ENCODE data around the gene RAB40C. TPM values are rescaled to one million over a fixed set of nuclear protein-coding genes. Genes with fewer than 3 reads are reported as not detected.
A peak's percentile ranks its signal among the peaks of the same experiment; 100 is the strongest.
"Not testable (repeated sequence)": the region's sequence is repeated elsewhere in the genome, so short reads cannot be mapped to it uniquely, and the experiment has no call there.

Gene RAB40C
- total RNA-seq, 2 experiments from 2014 or later = 8.9 to 9.6 TPM

DNA sequence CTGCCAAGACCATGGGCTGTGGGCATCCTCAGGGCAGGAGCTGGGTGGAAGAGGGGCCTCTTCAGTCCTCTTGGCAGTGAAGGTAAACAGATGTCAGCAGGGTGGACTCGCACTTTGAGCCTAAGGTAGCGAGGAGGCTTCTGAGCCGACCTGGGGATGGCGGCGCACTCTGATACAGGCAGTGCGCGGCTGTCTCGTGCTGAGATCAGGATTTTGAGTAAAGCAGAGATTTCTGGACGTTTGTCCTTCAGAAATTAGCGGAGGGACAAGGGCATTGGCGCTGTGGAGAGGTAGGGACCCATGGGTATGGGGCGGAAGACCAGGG is 6.8 kb downstream of the RAB40C start:
- peaks cover 12% of the 10 kb centered on the region for H3K4me1 Mint-ChIP-seq
- DNase-seq (no peak), ATAC-seq (no peak)
- no peaks in the 10 kb centered on the region for H3K27me3 Mint-ChIP-seq
- no peak overlapping the region for H3K27ac Mint-ChIP-seq
- ChIA-PET POLR2A (no interaction called here), CTCF (no interaction called here)
- no peaks in the 10 kb centered on the region for H3K9me3 Mint-ChIP-seq (ENCODE audit: low read depth)
- H3K4me3 Mint-ChIP-seq = no peak overlapping the region
- H3K36me3 Mint-ChIP-seq (ENCODE audit: low read depth) = peaks cover 6% of the 10 kb centered on the region
- intact Hi-C loops (cut with DNase I, micrococcal nuclease) = no loop called here

DNA sequence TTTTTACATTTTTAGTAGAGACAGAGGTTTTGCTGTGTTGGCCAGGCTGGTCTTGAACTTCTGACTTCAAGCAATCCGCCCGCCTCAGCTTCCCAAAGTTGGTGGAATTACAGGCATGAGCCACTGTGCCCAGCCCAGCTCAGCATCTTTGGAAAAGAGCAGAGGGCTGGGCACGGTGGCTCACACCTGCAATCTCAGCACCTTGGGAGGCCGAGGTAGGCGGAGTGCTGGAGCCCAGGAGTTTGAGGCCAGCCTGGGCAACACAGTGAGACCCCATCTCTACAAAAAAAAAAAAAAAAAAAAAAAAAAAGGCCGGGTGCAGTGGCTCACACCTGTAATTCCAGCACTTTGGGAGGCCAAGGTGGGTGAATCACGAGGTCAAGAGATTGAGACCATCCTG is 7.8 kb downstream of the RAB40C start:
- H3K9me3 Mint-ChIP-seq (ENCODE audit: low read depth); H3K27me3 Mint-ChIP-seq; H3K27ac Mint-ChIP-seq; POLR2A ChIA-PET; H3K36me3 Mint-ChIP-seq (ENCODE audit: low read depth); DNase-seq; H3K4me3 Mint-ChIP-seq; H3K4me1 Mint-ChIP-seq; ATAC-seq; intact Hi-C loops (cut with DNase I, micrococcal nuclease): not testable (repeated sequence)
- CTCF ChIA-PET = interaction anchor here (0.8 kb wide), 1 partner anchor 66 kb away, joined by 3 read pairs; no protein-coding TSS in a partner anchor

DNA sequence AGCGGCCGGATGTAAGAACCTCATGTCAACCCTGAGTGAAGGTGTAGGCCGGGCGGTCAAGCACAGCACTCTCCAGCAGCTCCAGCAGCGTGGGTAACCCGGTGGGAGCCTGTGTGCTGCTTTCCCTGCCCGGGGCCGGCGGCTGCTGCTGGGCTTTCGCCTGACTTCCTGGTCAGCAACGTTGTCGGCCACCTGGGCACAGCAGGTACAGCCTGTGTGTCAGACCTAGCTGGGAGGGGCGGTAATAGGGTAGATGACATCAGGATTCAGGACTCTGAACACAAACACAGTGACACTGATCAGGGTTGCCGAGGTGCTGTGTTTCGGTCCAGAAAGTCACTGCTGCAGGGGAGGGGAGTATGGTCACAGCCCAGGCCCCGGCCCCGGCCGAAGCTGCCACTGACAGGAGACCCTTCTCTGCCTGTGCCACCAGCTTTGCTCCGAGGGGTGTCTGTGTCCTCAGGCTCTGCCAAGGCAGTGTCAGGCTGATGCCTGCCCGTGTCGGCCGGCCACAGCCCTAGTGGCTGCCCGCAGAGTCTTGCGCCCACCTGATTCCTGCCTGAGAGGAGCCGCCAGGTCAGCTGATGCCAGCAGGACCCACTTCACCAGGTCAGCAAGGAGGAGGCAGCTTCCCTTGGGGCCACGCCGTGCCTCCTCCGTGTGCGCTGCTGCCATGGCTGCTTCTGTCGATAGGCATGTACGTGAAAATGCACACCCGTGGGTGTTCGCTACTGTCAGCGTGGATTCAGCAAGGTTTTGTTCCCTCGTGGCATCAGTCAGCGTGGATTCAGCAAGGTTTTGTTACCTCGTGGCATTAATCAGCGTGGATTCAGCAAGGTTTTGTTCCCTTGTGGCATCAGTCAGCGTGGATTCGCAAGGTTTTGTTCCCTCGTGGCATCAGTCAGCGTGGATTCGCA is 9.2 kb downstream of the RAB40C start:
- Mint-ChIP-seq H3K4me1 (peaks cover 14% of the 10 kb centered on the region), H3K27ac (no peak overlapping the region), H3K9me3 (ENCODE audit: low read depth) (no peaks in the 10 kb centered on the region), H3K36me3 (ENCODE audit: low read depth) (peaks cover 6% of the 10 kb centered on the region), H3K27me3 (no peaks in the 10 kb centered on the region), H3K4me3 (no peak overlapping the region)
- ChIA-PET POLR2A (interaction anchor here (0.6 kb wide), 1 partner anchor 27 kb away, joined by 5 read pairs; no protein-coding TSS in a partner anchor), CTCF (no interaction called here)
- ATAC-seq (no peak), DNase-seq (no peak)
- intact Hi-C loops (cut with DNase I, micrococcal nuclease) = no loop called here

DNA sequence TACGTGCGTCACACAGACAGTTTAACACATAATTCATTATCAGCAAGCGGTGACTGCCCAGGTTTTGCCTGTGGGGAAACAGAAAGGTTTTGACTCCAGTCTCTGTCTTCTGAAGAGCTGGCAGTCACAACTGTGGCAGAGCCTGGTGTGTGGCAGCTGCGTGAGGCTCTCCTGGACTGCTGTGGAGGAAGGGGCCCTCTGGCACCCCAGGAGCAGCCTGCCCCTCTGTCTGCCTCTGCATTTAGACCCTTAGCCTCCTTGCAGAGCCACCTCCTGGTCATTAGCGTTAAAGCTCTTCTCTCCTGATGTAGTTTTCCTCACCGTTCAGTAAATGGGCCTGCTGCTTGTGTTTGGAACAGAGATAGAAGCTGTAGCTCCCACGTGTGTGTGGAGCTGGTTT is 10.9 kb downstream of the RAB40C start:
- ATAC-seq = peak; percentile 36
- ChIA-PET POLR2A (no interaction called here), CTCF (interaction anchor here (0.6 to 1.1 kb wide), 3 partner anchors 10 to 1099 kb away, joined by 3 read pairs; no protein-coding TSS in a partner anchor)
- Mint-ChIP-seq H3K27ac (peak overlapping the region; percentile 63), H3K4me3 (no peak overlapping the region), H3K9me3 (ENCODE audit: low read depth) (no peaks in the 10 kb centered on the region), H3K27me3 (no peaks in the 10 kb centered on the region), H3K4me1 (peaks cover 13% of the 10 kb centered on the region), H3K36me3 (ENCODE audit: low read depth) (peaks cover 9% of the 10 kb centered on the region)
- intact Hi-C loops (cut with DNase I, micrococcal nuclease) = no loop called here
- DNase-seq = no peak

DNA sequence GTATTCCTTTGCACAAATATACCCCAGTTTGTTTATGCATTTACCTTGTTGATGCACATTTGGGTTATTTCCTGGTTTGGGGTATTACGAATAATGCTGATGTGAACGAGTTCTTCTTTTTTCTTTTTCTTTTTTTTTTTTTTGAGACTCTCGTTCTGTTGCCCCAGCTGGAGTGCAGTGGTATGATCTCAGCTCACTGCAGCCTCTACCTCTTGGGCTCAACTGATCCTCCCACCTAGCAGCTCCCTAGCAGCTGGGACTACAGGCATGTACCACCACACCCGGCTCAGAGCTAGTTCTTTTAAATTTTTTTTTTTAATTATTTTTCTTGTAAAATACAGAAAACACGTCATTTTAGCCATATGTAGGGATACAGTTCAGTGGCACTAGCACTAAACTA is 14.1 kb downstream of the RAB40C start:
- no peak for ATAC-seq
- H3K4me1 Mint-ChIP-seq = peaks cover 21% of the 10 kb centered on the region
- no peak for DNase-seq
- intact Hi-C loops (cut with DNase I, micrococcal nuclease) = no loop called here
- POLR2A ChIA-PET = no interaction called here
- no peaks in the 10 kb centered on the region for H3K27me3 Mint-ChIP-seq
- H3K27ac Mint-ChIP-seq = no peak overlapping the region
- peaks cover 5% of the 10 kb centered on the region for H3K36me3 Mint-ChIP-seq (ENCODE audit: low read depth)
- CTCF ChIA-PET = interaction anchor here (1.0 kb wide), 1 partner anchor 24 kb away, joined by 4 read pairs; no protein-coding TSS in a partner anchor
- no peaks in the 10 kb centered on the region for H3K9me3 Mint-ChIP-seq (ENCODE audit: low read depth)
- H3K4me3 Mint-ChIP-seq = no peak overlapping the region

DNA sequence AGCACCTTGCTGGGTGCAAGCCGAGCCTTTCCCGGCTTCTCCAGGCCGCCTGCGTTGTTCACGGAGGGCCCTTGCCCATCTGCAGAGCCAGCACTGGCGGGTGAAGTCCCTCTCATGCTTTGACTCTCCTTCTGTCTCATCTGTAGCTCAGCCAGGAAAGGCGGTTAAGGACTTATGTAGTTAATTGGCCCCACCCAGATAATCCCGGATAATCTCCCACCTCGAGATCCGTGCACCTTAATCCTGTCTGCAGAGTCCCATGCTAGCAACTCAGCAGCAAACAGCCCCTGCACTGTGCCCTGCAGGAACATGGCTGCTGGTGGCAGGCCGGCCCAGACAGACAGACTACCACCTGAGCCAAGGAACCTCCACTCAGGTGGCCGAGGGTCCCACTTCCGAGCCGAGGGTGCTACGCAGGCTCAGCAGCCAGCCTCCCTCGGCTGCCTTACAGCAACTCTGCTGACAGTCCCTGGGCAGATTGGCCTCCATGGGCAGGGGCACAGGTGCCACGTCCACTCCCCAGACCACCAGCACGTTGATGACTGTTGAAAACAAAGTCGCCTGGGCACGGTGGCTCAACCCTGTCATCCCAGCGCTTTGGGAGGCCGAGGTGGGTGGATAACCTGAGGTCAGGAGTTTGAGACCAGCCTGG is 16.9 kb downstream of the RAB40C start:
- intact Hi-C loops (cut with DNase I, micrococcal nuclease) = loop anchor here in 1 of 2 experiments (5.0 kb wide), 1 partner anchor 214 kb away; no protein-coding TSS in a partner anchor
- ChIA-PET CTCF (interaction anchor here (0.7 kb wide), 2 partner anchors 160 to 438 kb away, joined by 3 to 4 read pairs; no protein-coding TSS in a partner anchor), POLR2A (no interaction called here)
- ATAC-seq = no peak
- H3K4me3 Mint-ChIP-seq = no peak overlapping the region
- no peak for DNase-seq
- no peaks in the 10 kb centered on the region for H3K27me3 Mint-ChIP-seq
- H3K9me3 Mint-ChIP-seq (ENCODE audit: low read depth) = no peaks in the 10 kb centered on the region
- H3K4me1 Mint-ChIP-seq = peaks cover 27% of the 10 kb centered on the region
- H3K27ac Mint-ChIP-seq = no peak overlapping the region
- H3K36me3 Mint-ChIP-seq (ENCODE audit: low read depth) = peaks cover 3% of the 10 kb centered on the region

DNA sequence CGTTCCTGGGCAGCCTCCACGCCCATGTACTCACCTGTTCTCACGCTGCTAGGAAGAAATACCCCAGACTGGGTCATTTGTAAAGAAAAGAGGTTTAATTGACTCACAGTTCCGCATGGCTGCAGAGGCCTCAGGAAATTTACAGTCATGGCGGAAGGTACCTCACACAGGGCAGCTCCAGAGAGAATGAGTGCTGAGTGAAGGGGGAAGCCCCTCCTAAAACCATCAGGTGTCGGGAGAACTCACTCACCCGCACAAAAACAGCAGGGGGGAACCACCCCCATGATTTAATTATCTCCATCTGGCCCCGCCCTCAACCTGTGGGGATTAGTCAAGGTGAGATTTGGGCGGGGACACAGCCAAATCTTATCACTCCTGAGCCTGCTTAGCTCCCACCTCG is 18.2 kb downstream of the RAB40C start:
- Mint-ChIP-seq H3K9me3 (ENCODE audit: low read depth) (no peaks in the 10 kb centered on the region), H3K36me3 (ENCODE audit: low read depth) (peaks cover 3% of the 10 kb centered on the region), H3K27ac (peak overlapping the region; percentile 70), H3K4me3 (no peak overlapping the region), H3K27me3 (no peaks in the 10 kb centered on the region), H3K4me1 (peaks cover 27% of the 10 kb centered on the region)
- intact Hi-C loops (cut with DNase I, micrococcal nuclease) = loop anchor here in 1 of 2 experiments (1.0 to 5.0 kb wide), 4 partner anchors 19 to 216 kb away; no protein-coding TSS in a partner anchor
- DNase-seq = peak; percentile 84
- ChIA-PET CTCF (interaction anchor here (0.6 to 1.4 kb wide), 2 partner anchors 40 to 80 kb away, joined by 3 to 4 read pairs; partner anchors contain the start of gene CAPN15), POLR2A (no interaction called here)
- peak; percentile 97 for ATAC-seq

DNA sequence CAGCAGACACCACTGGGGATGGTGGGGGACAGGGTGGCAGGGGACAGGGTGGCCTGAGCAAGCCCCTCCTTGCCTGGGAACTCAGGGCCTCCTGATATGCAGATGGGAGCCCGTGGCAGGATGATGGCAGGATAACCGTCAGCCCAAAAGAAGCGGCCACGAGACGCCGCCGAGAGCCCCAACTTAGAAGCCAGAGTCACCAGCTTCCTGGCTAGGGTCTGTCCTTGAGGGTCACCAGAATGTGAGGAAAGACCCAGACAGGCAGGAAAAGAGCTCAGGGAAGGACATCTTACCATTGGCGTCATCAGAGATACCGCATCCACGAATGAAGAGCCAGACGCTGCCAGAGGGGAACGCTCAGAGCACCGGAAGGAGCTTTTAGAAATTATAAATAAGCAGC is 19.4 kb downstream of the RAB40C start:
- H3K4me3 Mint-ChIP-seq = no peak overlapping the region
- DNase-seq = no peak
- intact Hi-C loops (cut with DNase I, micrococcal nuclease) = loop anchor here in 1 of 2 experiments (5.0 kb wide), 1 partner anchor 217 kb away; no protein-coding TSS in a partner anchor
- POLR2A ChIA-PET = no interaction called here
- CTCF ChIA-PET = interaction anchor here (0.7 to 1.4 kb wide), 5 partner anchors 11 to 39 kb away, joined by 3 to 6 read pairs (median 4); no protein-coding TSS in a partner anchor
- peaks cover 3% of the 10 kb centered on the region for H3K36me3 Mint-ChIP-seq (ENCODE audit: low read depth)
- H3K4me1 Mint-ChIP-seq = peaks cover 17% of the 10 kb centered on the region
- H3K9me3 Mint-ChIP-seq (ENCODE audit: low read depth) = no peaks in the 10 kb centered on the region
- no peaks in the 10 kb centered on the region for H3K27me3 Mint-ChIP-seq
- ATAC-seq = no peak
- H3K27ac Mint-ChIP-seq = no peak overlapping the region

DNA sequence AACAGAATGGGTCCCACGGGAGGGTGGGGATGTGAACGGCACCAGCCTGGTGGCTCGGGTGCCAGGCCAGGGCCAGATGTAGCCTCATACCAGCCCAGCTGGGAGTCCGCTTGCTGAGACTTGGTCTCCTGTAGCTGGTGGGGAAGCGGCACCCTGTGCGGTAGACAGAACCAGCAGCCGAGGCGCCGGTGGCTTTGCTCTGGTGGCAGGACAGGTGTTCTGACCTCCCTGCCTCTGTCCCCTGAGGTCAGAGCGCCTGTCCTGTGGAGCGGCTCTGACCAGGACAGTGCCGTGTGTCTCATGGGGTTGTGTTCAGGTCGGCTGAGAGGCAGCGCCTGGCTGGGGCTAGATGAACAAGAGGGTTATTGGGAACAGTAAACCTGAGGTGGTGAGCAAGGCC is 20.1 kb downstream of the RAB40C start:
- Mint-ChIP-seq H3K27ac (no peak overlapping the region), H3K4me3 (no peak overlapping the region), H3K27me3 (no peaks in the 10 kb centered on the region), H3K9me3 (ENCODE audit: low read depth) (no peaks in the 10 kb centered on the region), H3K4me1 (peaks cover 17% of the 10 kb centered on the region), H3K36me3 (ENCODE audit: low read depth) (peaks cover 3% of the 10 kb centered on the region)
- POLR2A ChIA-PET = no interaction called here
- DNase-seq (no peak), ATAC-seq (no peak)
- intact Hi-C loops (cut with DNase I, micrococcal nuclease) = loop anchor here (2.0 to 5.0 kb wide), 2 partner anchors 31 to 218 kb away; no protein-coding TSS in a partner anchor
- CTCF ChIA-PET = interaction anchor here (0.8 to 1.3 kb wide), 4 partner anchors 9 to 21 kb away, joined by 3 to 6 read pairs (median 5); no protein-coding TSS in a partner anchor

DNA sequence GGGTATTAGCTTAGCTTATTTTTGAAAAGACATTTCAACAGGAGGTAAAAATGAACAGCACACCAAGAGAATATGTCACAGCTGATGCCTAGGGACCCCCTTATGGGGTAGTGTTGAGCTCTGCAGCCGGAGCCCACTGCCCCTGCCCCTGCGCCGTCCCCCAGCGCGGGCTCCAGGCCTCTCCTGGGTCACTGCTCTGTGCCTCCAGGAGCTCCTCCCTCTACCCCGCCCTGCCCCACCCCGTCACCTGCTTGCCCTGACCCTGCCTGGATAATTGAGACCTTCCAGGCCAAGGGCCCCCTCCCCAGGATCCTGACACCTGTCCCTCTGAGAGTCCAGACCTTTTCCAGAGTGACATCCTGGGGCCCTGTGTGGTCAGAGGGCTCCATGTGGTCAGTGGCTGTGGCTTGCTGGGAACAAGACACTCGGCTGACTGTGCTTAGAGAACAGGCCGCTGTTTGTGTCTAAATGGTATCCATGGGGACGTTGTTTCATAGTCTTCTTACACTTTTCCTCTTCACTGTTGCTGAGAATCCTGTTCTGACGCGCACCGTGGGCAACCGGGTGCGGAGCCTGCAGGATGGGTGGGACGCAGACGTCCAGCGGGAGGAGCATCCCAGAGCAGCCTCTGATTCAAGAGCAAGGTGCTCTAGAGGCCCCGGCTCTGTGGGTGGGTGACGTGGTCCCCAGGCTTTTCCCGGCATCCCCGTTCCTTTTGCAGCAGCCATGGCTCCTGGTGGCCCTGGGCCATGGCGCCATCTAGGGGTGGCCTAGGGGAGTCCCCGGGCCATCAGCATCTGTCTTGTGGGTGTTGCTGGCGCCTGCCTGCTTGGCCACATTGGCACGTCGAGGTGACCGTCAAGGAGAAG is 20.9 kb downstream of the RAB40C start:
- ATAC-seq (peak; percentile 57), DNase-seq (peak; percentile 82)
- peaks cover 17% of the 10 kb centered on the region for H3K4me1 Mint-ChIP-seq
- peak overlapping the region; percentile 32 for H3K27ac Mint-ChIP-seq
- ChIA-PET CTCF (interaction anchor here (1.0 kb wide), 1 partner anchor 10 kb away, joined by 3 read pairs; no protein-coding TSS in a partner anchor), POLR2A (no interaction called here)
- intact Hi-C loops (cut with DNase I, micrococcal nuclease) = loop anchor here (1.0 to 2.0 kb wide), 2 partner anchors 31 to 32 kb away; no protein-coding TSS in a partner anchor
- H3K9me3 Mint-ChIP-seq (ENCODE audit: low read depth) = no peaks in the 10 kb centered on the region
- H3K27me3 Mint-ChIP-seq = no peaks in the 10 kb centered on the region
- H3K36me3 Mint-ChIP-seq (ENCODE audit: low read depth) = no peaks in the 10 kb centered on the region
- H3K4me3 Mint-ChIP-seq = no peak overlapping the region

DNA sequence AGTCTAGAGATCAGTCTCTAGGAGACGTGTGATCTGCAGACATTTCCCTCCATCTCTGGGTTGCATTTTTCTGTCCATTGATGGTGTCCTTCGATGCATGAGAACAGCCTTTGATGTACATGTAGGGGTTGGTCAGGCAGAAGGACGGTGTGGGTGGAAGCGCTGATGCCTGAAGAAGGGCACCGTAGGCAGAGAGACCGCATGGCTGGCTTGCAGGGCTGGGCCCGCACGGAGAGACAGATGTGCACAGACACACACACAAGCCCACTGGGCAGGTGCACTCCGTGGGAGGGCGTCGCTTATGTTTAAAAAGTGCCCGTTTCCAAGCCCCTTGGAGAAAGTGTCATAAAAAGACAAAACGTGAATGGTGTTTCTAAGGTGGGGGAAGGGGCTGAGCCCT is 25.3 kb downstream of the RAB40C start:
- intact Hi-C loops (cut with DNase I, micrococcal nuclease) = no loop called here
- CTCF ChIA-PET = no interaction called here
- POLR2A ChIA-PET = no interaction called here

More for the DNA sequence above, 25.3 kb downstream of the RAB40C start:
- Mint-ChIP-seq H3K4me1 (peaks cover 5% of the 10 kb centered on the region), H3K9me3 (ENCODE audit: low read depth) (no peaks in the 10 kb centered on the region), H3K27me3 (no peaks in the 10 kb centered on the region), H3K4me3 (no peak overlapping the region), H3K36me3 (ENCODE audit: low read depth) (no peaks in the 10 kb centered on the region), H3K27ac (no peak overlapping the region)
- ATAC-seq (no peak), DNase-seq (no peak)

All from activated CD4-positive, alpha-beta T cell treated with anti-CD3 and anti-CD28 coated beads for 36 hours (primary cell).